NCI-H2107 treated with DMSO at 0.1 percent for 48 hours (cell line): ENCODE data around the gene APPBP2.
A peak's percentile ranks its signal among the peaks of the same experiment; 100 is the strongest.
"Not testable (repeated sequence)": the region's sequence is repeated elsewhere in the genome, so short reads cannot be mapped to it uniquely, and the experiment has no call there.

ENCODE experiments used
- DNase-seq: peaks from one replicate; lab custom pipeline; 2025; ENCODE audit not compliant: unreplicated experiment; lab: John Stamatoyannopoulos, UW

Gene APPBP2, protein sequence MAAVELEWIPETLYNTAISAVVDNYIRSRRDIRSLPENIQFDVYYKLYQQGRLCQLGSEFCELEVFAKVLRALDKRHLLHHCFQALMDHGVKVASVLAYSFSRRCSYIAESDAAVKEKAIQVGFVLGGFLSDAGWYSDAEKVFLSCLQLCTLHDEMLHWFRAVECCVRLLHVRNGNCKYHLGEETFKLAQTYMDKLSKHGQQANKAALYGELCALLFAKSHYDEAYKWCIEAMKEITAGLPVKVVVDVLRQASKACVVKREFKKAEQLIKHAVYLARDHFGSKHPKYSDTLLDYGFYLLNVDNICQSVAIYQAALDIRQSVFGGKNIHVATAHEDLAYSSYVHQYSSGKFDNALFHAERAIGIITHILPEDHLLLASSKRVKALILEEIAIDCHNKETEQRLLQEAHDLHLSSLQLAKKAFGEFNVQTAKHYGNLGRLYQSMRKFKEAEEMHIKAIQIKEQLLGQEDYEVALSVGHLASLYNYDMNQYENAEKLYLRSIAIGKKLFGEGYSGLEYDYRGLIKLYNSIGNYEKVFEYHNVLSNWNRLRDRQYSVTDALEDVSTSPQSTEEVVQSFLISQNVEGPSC

DNA sequence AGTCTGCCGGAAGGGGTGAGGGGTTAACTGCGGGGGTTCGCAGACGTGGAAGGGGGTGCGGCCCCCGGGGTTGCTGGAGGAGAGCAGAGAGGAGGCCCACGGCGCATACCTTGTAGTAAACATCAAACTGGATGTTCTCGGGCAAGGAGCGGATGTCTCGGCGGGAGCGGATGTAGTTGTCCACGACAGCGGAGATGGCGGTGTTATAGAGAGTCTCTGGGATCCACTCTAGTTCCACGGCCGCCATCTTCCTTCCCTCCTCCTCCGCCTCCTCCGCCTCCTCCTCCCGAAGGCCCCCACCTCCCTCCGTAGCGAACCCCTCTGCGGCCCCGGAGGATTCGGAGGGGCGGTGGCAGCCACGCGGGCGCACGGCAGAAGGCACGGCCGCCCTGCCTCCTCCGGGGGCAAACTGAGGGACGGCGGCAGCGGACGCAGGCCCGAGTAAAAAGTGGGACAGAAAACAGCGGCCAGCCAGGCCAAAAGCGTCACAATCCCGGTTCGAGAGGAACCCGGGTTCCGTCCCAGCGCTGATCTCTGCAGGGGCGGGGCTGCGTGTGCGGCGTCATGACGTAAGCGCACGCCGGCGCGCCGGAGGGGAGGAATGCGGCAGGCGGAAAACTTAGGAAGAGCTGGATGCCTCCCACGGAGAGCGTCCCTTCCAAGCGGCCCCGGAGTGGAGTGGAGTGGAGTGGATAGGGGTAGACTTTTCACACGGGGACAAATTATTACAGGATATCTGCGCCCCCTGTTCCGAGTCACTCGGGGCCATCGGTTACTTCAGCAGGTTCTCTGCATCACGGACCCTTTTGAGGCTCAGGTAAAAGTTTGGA, at the start of gene APPBP2:
TSS of gene APPBP2 (minus strand) at position 558 of the 830 bp plus-strand sequence. CDS start at position 247, 311 bp downstream.
- DNase-seq: peak; percentile 60

DNA sequence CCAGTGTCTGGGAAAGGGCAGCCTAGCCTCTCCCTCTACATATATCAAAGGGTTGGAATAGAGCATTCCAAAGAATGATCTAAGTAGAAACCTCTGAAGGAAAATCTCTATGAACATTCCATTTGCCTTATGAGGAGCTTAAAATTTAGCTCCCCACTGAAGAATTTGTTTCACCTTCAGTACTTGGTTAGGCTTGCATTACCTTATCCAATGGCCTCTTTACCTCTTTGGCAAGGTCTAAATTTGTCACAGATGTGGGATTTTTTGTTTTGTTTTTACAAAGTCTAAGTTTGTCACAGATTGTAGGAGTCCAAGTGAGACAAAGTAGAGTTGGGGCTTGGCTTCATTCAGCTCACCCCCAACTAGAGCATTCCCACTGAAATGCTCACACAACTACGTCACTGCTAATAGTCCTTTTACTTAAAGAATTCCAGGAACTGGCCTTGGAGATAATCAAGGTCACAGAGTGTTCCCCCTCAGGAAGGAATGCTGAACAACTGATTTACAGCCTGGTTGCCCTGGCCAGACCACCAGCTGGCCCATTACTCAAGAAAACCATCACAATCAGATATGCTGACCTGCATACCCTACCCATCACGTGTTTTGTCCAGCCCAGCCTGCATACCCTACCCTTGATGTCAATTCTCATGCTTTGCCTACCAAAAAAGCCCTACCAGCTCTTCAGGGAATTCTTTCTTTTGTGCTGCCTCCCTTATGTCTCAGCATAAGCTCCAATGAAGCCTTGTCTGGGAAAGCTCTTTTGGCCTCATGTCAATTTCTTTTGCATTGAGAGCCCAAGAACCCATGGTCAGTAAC, 47.4 kb upstream of the APPBP2 start:
- DNase-seq: no peak

DNA sequence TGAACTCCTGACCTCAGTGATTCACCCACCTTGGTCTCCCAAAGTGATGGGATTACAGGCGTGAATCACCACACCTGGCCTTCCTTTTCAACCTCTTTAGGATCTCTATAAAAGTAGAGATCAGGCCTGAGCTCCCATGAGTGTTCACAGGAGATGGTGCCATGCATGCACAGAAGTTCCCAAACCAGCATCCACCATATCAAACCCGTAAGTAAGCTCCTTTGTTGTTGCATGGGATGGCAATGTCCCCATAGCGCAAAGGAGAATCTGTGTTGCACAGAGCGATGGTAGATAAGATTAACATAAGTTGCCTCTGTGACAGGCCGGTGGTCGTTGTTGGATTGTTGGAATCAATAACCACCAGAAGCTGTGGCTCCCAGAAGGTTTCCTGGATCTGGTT, 39.2 kb upstream of the APPBP2 start:
- DNase-seq: no peak

DNA sequence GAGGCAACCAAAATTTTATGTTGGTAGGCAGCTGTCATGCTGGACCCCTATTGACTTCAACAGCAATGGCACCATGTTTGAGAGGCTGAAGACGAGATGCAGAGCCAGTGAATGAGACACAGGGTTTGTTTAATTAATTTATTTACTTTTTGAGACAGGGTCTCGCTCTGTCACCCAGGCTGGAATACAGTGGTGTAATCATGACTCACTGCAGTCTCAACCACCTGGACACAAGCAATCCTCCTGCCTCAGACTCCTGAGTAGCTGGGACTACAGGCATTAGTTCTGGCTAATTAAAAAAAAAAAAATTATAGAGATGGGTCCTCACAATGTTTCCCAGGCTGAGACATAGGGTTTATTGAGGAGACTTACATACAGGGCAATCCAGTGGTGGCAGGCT, 37.7 kb upstream of the APPBP2 start:
- no peak for DNase-seq

DNA sequence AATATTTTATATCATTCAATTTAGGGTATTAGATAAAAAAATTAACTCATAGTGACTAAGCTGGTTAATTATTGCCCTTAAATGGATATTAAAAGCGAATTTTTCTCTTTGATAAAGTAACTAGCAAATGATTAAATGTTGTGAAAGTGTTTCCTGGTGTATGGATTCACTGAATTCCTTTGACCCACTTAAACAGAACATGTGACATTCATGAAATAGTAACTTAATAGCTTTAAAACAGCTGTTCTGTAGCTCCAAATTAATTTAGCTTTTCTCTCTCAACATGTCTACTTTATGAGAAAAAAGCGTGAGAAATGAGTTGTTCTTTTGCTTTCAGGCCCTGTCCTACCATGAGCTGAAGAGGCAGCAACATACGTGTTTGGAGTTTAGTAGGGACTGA, 36.4 kb upstream of the APPBP2 start:
- DNase-seq: no peak

DNA sequence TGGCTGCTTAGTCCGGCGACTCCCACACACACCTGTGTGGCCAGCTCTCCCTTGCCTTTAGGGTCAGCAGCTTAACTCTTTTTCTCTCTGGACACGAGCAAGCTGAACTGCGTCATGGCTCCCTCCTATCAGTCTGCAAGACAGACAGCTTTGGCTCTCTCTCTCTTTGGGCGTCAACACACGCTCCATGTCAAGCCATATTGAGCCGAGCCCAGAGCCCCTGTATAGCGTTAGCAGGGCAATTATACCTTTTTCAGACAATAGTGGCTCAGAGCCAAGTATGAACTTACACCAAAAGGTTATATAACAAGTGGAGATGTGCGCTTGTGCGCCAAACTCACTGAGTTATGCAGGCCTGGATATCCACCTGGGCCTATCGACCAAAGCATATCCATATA, 34.8 kb upstream of the APPBP2 start:
- DNase-seq: no peak

DNA sequence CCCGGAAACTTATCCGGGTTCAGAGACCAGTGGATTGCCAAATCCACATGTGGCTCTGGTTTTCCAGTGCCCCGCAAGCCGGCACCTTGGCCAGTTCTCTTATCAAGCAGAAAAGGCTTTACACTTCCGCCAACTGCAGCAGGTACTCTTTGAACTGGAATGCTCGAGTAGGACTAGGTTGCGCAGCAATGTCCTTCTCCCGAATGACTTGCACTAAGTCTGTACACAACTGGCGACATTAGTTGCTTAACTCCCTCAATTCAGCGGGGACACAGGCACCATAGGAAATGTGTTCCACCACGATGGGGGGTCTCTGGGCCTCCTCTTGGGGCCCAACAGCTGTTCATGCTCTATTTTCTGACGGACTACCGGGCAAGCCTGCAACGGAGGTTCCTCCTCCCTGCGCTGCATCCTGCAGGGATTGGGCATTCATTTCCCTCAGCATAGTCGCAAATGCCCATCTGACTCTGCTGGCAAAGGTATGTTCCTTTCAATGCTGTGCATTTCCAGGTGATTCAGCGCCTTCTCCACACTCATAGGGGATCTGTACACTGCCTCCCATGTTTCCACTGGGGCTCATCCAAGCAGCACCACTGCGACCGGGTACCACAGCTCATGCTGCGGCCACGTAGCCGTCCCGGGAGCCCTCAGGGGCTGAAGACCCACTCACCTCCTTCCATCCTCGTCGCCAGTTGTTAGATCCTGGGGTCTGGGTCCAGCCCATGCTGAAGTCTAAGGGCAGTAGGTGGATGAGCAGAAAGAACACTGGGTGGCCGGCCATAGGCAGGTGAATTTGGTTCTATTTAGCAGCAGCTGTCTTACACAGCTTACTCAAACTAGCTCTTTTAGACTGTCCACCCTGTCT, 34.2 kb upstream of the APPBP2 start:
- DNase-seq: no peak

DNA sequence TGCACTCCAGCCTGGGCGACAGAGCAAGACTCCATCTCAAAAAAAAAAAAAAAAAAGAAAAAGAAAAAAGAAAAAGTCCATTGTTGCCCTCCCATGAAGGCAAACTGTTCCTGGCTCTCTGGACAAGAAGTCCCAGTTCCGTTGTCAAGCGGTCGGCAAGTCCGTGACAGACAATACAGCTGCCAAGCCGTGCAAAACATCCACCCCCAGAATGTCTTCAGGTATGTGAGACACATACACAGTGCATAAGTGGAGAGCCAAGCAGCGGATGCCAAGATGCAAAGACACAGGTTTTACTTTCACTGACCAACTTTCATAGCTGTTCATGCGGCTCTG, 33.6 kb upstream of the APPBP2 start:
- DNase-seq: no peak

DNA sequence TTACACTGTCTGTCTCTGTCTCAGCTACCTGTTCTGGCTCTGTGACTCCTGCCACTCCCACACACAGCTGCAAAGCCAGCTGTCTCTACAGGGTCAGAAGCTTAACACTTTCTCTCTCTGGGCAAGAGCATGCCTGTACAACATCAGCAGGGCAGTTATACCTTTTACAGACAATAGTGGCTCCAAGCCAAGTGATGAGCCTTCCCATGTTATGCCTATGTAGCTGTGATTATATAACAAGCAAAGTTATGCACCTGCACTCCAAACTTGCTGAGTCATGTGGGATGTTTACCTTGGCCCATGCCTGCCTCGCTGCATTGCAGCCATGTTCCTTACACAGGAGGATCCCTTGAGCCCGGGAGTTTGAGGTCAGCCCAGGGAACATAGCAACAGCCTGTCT, 31.8 kb upstream of the APPBP2 start:
- DNase-seq: no peak

DNA sequence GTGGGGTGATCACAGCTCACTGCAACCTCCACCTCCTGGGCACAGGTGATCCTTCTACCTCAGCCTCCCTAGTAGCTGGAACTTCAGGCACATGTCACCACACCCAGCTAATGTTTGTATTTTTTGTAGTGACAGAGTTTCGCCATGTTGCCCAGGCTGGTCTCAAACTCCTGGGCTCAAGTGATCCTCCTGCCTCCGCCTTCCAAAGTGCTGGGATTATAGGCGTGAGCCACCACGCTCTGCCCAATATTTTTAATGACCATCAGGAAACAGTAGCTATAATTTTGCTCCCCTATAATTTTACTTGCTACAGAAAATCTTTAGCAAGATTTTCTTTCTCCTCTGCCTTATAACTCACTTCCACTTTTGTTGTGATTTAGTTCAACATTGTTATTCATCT, 29.7 kb upstream of the APPBP2 start:
- no peak for DNase-seq

DNA sequence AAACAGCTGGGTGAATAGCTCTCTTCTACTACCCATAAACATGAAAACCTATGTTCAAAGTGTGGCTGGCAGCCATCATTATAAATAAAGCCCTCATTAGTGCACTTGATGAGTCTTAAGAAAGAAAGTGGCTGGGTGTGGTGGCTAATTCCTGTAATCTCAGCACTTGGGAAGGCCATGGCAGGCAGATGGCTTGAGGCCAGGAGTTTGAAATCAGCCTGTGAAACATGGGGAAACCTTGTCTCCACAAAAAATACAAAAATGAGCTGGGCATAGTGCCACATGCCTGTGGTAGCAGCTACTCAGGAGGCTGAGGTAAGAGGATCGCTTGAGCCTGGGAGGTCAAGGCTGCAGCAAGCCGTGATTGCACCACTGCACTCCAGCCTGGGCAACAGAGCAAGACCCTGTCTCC, 28.3 kb upstream of the APPBP2 start:
- DNase-seq: no peak

DNA sequence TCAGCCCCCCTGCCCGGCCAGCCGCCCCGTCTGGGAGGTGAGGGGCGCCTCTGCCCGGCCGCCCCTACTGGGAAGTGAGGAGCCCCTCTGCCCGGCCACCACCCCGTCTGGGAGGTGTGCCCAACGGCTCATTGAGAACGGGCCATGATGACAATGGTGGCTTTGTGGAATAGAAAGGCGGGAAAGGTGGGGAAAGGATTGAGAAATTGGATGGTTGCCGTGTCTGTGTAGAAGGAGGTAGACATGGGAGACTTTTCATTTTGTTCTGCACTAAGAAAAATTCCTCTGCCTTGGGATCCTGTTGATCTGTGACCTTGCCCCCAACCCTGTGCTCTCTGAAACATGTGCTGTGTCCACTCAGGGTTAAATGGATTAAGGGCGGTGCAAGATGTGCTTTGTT, 26.2 kb upstream of the APPBP2 start:
- not testable (repeated sequence) for DNase-seq

DNA sequence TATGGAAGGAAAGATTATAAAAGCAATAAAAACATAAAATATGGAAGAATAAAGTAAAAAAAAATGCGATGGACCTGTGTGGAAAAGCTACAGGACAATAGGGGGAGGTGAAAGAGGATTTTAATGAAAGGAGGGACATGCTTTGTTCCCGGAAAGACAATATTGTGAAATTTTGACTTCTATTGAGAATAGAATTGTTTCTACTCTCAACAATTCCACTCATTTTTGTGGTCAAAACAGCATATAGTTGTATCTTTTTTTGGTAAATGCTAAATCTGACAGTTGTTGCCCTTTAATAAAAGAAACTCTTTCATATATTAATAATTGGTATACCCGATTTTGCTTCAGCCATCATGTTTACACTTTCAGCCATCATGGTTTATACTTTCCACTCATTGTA, 22.9 kb upstream of the APPBP2 start:
- DNase-seq: no peak

DNA sequence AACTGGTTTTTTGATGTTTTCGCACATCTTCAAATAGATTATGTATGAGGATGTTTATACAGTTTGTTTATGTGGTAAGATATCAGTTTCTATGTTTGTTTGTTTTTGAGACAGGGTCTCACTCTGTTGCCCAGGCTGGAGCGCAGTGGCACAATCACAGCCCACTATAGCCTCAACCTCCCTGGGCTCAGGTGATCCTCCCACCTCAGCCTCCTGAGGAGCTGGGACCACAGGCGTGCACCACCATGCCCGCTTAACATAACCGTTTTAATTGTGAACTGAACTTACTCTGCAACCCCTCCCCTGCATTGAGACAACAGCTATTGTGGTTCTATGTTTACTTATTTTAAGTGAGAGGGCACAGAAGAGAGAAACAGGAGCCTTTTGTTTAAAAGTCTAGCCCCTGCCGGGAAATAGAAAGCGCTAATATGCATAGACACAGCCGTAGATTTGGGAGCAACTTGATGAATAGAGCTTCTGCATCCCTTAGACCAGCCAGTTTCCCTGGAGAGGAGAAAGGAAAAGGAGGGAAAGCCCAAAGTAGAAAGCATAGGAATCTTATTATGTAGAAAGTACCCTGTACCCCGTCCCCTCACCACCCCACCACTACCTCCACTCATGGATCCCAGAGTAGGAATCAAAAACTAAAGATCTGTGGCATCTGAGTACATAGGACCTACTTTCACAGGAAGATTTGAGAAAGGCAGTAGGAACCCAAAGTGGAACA, 19.6 kb upstream of the APPBP2 start:
- DNase-seq: no peak

DNA sequence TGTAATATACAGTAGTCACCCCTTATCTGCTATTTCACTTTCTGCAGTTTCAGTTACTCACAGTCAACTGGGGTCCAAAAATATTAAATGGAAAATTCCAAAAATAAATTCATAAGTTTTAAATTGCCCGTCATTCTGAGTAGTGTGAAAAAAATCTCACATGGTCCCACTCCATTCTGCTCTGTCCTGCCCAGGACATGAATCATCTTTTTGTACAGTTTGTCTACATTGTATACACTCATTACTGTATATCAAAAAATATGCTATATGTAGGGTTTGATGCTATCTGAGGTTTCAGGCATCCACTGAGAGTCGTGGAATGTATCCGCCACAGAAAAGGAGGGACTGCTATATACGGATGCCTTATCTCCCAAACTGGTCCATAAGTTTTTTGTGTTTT, 16.0 kb upstream of the APPBP2 start:
- no peak for DNase-seq

DNA sequence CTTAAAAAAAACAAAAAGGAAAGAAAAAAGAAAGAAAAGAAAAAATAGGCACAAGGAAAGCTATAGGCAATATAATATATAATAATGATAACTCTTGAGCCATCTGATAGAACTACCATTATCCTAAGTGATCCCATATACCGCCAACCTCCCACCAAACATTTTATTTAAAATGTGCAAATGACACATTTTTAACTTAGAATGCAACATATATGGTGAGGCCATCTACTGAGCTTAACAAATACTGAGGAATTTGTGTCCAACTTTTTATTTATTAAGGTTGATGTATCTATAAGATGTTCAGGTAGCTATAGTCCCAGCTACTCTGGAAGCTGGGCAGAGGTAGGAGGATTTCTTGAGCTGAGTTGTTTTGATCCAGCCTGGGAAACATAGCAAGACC, 14.4 kb upstream of the APPBP2 start:
- no peak for DNase-seq

DNA sequence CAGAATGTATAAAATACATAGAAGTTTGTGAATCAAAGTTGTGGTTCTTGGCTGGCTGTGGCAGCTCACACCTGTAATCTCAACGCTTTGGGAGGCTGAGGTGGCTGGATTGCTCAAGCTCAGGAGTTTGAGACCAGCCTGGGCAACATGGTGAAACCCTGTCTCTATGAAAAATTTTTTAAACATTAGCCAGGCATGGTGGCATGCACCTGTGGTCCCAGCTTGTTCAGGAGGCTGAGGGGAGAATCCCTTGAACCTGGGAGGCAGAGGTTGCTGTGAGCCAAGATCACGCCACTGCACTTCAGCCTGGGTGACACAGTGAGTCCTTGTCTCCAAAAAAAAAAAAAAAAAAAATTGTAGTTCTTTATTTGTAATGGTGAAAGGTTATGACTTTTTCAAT, 13.8 kb upstream of the APPBP2 start:
- DNase-seq: no peak

DNA sequence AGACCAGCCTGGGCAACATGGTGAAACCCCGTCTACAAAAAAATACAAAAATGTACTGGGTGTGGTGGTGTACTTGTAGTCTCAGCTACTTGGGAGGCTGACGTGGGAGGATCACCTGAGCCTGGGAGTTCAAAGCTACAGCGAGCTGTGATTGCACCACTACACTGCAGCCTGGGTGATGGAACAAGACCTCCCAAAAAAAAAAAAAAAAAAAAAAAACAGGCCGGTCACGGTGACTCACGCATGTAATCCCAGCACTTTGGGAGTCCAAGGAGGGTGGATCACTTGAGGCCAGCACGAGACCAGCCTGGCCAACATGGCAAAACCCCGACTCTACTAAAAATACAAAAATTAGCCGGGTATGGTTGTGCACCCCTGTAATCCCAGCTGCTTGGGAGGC, 12.7 kb upstream of the APPBP2 start:
- no peak for DNase-seq

DNA sequence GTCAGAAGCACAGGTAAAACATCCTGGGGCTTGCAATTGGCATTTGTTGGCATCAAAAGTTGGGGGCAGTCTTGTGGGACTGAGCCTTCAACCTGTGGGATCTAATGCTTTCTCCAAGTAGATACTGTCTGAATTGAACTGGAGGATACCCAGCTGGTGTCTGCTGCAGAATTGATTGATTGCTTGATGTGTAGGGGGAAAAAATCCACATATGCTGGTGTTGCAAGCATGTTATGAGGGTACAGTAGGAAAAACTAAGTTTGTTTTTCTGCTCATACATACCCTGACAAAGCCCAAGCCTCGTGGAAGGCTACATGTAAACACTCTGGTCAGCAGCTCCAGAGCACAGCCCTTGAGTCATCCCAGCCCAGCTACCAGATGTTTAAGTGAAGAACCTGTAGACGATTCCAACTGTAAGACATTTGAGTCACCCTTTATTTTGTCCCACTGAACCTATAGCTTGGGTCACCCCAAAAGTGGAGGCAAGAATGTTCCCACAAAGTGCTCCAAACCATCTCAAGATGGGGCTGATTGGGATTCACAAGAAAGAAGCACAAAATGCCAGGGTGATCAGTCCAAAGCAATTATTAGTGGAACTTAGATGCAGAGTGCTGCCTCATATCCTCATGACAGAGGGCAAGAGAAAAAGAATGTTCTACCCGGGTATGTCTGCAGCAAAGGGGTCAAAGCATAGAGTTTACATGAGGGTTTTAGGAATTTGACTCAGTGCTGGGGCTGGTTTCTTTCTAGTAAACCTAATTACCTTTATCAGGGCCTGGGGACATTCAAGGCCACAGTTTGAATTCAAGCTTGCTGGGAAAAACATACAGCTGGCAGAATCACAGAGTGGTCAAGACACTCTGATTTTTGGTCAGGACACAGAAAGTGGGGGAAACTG, 9.6 kb upstream of the APPBP2 start:
- no peak for DNase-seq
